ENCODE results near the gene RANBP9.

The RANBP9 gene

GRCh38 chr6:13581700-13582229 is 129.9 kb downstream of the RANBP9 start:
- Histone ChIP-seq H4K8ac (ENCODE audit: low read depth, low read length) (no peak overlapping the region), H3K18ac (ENCODE audit: low read length) (no peak overlapping the region), H3K4ac (ENCODE audit: low read length) (no peak overlapping the region), H3K27me3 (ENCODE audit: control insufficient read depth in 3 of 3, insufficient read depth in 3 of 3, low read depth in 1 of 3, low read length in 3 of 3) (no peaks in the 10 kb centered on the region), H3K36me3 (replicated peaks in 1 of 2; ENCODE audit: control insufficient read depth in 2 of 2, insufficient read depth in 2 of 2, low read length in 2 of 2) (peaks cover 6 to 27% of the 10 kb centered on the region in 2 donors), H3K14ac (ENCODE audit: low read length) (no peak overlapping the region), H2BK5ac (ENCODE audit: low read length) (no peak overlapping the region), H3K79me1 (ENCODE audit: low read depth, low read length) (no peaks in the 10 kb centered on the region), H3K4me2 (ENCODE audit: insufficient read depth, low read length, poor library complexity, severe bottlenecking) (no peak overlapping the region), H3K4me1 (ENCODE audit: control insufficient read depth in 2 of 2, insufficient read depth in 1 of 2, low read depth in 1 of 2, low read length in 2 of 2) (no peaks in the 10 kb centered on the region), H2AK5ac (ENCODE audit: low read depth, low read length) (no peak overlapping the region), H2AFZ (ENCODE audit: low read length) (no peak overlapping the region), H3K9ac (ENCODE audit: low read depth, low read length, poor library complexity) (no peak overlapping the region), H3K23ac (ENCODE audit: low read depth, low read length, poor library complexity) (no peak overlapping the region), H2BK120ac (ENCODE audit: low read depth, low read length) (no peak overlapping the region), H2BK15ac (ENCODE audit: low read length) (no peak overlapping the region), H3K27ac (replicated peaks; ENCODE audit: low read length) (no peak overlapping the region), H4K91ac (ENCODE audit: low read depth, low read length, poor library complexity) (no peak overlapping the region), H3K4me3 (ENCODE audit: low read length in 2 of 2) (no peak overlapping the region), H2BK12ac (ENCODE audit: low read length) (no peak overlapping the region), H3K9me3 (replicated peaks in 1 of 2; ENCODE audit: control insufficient read depth in 2 of 2, insufficient read depth in 1 of 2, low read depth in 1 of 2, low read length in 2 of 2) (peaks cover 0 to 3% of the 10 kb centered on the region in 2 donors)
- no peak for DNase-seq (ENCODE audit: low spot score)
- WGBS, 2 donors (ENCODE audit: extremely low coverage in 2 of 2, insufficient read length in 2 of 2, insufficient replicate concordance in 1 of 2) = no CpG with 5 or more reads among the region's 9 CpGs

- Histone ChIP-seq H3K36me3 (replicated peaks in 1 of 2; ENCODE audit: control insufficient read depth in 2 of 2, insufficient read depth in 2 of 2, low read length in 2 of 2) (peaks cover 4 to 24% of the 10 kb centered on the region in 2 donors), H2AFZ (ENCODE audit: low read length) (no peak overlapping the region), H3K4me1 (ENCODE audit: control insufficient read depth in 2 of 2, insufficient read depth in 1 of 2, low read depth in 1 of 2, low read length in 2 of 2) (no peaks in the 10 kb centered on the region), H3K27ac (replicated peaks; ENCODE audit: low read length) (no peak overlapping the region), H2BK120ac (ENCODE audit: low read depth, low read length) (no peak overlapping the region), H4K8ac (ENCODE audit: low read depth, low read length) (no peak overlapping the region), H4K91ac (ENCODE audit: low read depth, low read length, poor library complexity) (no peak overlapping the region), H2BK15ac (ENCODE audit: low read length) (no peak overlapping the region), H3K4me3 (ENCODE audit: low read length in 2 of 2) (no peak overlapping the region), H3K9me3 (replicated peaks in 1 of 2; ENCODE audit: control insufficient read depth in 2 of 2, insufficient read depth in 1 of 2, low read depth in 1 of 2, low read length in 2 of 2) (peaks cover 0 to 3% of the 10 kb centered on the region in 2 donors), H3K4ac (ENCODE audit: low read length) (no peak overlapping the region), H3K14ac (ENCODE audit: low read length) (no peak overlapping the region), H2BK12ac (ENCODE audit: low read length) (no peak overlapping the region), H3K18ac (ENCODE audit: low read length) (no peak overlapping the region), H2BK5ac (ENCODE audit: low read length) (no peak overlapping the region), H3K23ac (ENCODE audit: low read depth, low read length, poor library complexity) (no peak overlapping the region), H3K79me1 (ENCODE audit: low read depth, low read length) (no peaks in the 10 kb centered on the region), H2AK5ac (ENCODE audit: low read depth, low read length) (no peak overlapping the region), H3K4me2 (ENCODE audit: insufficient read depth, low read length, poor library complexity, severe bottlenecking) (no peak overlapping the region), H3K27me3 (ENCODE audit: control insufficient read depth in 3 of 3, insufficient read depth in 3 of 3, low read depth in 1 of 3, low read length in 3 of 3) (no peaks in the 10 kb centered on the region), H3K9ac (ENCODE audit: low read depth, low read length, poor library complexity) (no peak overlapping the region)
- WGBS, 2 donors (ENCODE audit: extremely low coverage in 2 of 2, insufficient read length in 2 of 2, insufficient replicate concordance in 1 of 2) = no CpG with 5 or more reads among the region's 1 CpG
- no peak for DNase-seq (ENCODE audit: low spot score)
Measured at GRCh38 chr6:13579911-13580310, 131.7 kb downstream of the RANBP9 start.

- Histone ChIP-seq H4K8ac (ENCODE audit: low read depth, low read length) (no peak overlapping the region), H3K27ac (replicated peaks; ENCODE audit: low read length) (no peak overlapping the region), H3K79me1 (ENCODE audit: low read depth, low read length) (no peaks in the 10 kb centered on the region), H3K4ac (ENCODE audit: low read length) (no peak overlapping the region), H3K36me3 (replicated peaks in 1 of 2; ENCODE audit: control insufficient read depth in 2 of 2, insufficient read depth in 2 of 2, low read length in 2 of 2) (peaks cover 2 to 15% of the 10 kb centered on the region in 2 donors), H3K9me3 (replicated peaks in 1 of 2; ENCODE audit: control insufficient read depth in 2 of 2, insufficient read depth in 1 of 2, low read depth in 1 of 2, low read length in 2 of 2) (peaks cover 0 to 3% of the 10 kb centered on the region in 2 donors), H2BK15ac (ENCODE audit: low read length) (no peak overlapping the region), H2BK5ac (ENCODE audit: low read length) (no peak overlapping the region), H3K4me3 (ENCODE audit: low read length in 2 of 2) (no peak overlapping the region), H2BK120ac (ENCODE audit: low read depth, low read length) (no peak overlapping the region), H3K14ac (ENCODE audit: low read length) (no peak overlapping the region), H3K23ac (ENCODE audit: low read depth, low read length, poor library complexity) (no peak overlapping the region), H3K18ac (ENCODE audit: low read length) (no peak overlapping the region), H3K4me2 (ENCODE audit: insufficient read depth, low read length, poor library complexity, severe bottlenecking) (no peak overlapping the region), H3K9ac (ENCODE audit: low read depth, low read length, poor library complexity) (no peak overlapping the region), H2BK12ac (ENCODE audit: low read length) (no peak overlapping the region), H3K4me1 (ENCODE audit: control insufficient read depth in 2 of 2, insufficient read depth in 1 of 2, low read depth in 1 of 2, low read length in 2 of 2) (peaks cover 3 to 4% of the 10 kb centered on the region in 2 donors), H2AK5ac (ENCODE audit: low read depth, low read length) (no peak overlapping the region), H4K91ac (ENCODE audit: low read depth, low read length, poor library complexity) (no peak overlapping the region), H3K27me3 (ENCODE audit: control insufficient read depth in 3 of 3, insufficient read depth in 3 of 3, low read depth in 1 of 3, low read length in 3 of 3) (no peaks in the 10 kb centered on the region), H2AFZ (ENCODE audit: low read length) (no peak overlapping the region)
- no peak for DNase-seq (ENCODE audit: low spot score)
- WGBS, 2 donors (ENCODE audit: extremely low coverage in 2 of 2, insufficient read length in 2 of 2, insufficient replicate concordance in 1 of 2) = no CpG with 5 or more reads among the region's 3 CpGs
Measured at GRCh38 chr6:13577926-13578325, 133.7 kb downstream of the RANBP9 start.

- no peak overlapping the region for H3K4ac ChIP-seq (ENCODE audit: low read length)
Measured at GRCh38 chr6:13576017-13576416, 135.6 kb downstream of the RANBP9 start.

More at GRCh38 chr6:13576017-13576416, 135.6 kb downstream of the RANBP9 start:
- no peak overlapping the region for H3K4me3 ChIP-seq (ENCODE audit: low read length in 2 of 2)
- no peak overlapping the region for H4K8ac ChIP-seq (ENCODE audit: low read depth, low read length)
- H3K4me1 ChIP-seq (ENCODE audit: control insufficient read depth in 2 of 2, insufficient read depth in 1 of 2, low read depth in 1 of 2, low read length in 2 of 2) = peaks cover 3 to 4% of the 10 kb centered on the region in 2 donors
- no peak for DNase-seq (ENCODE audit: low spot score)
- no peak overlapping the region for H2BK5ac ChIP-seq (ENCODE audit: low read length)
- no peak overlapping the region for H3K9ac ChIP-seq (ENCODE audit: low read depth, low read length, poor library complexity)
- H3K18ac ChIP-seq (ENCODE audit: low read length) = no peak overlapping the region
- H3K4me2 ChIP-seq (ENCODE audit: insufficient read depth, low read length, poor library complexity, severe bottlenecking) = no peak overlapping the region
- peaks cover 0 to 3% of the 10 kb centered on the region in 2 donors for H3K9me3 ChIP-seq (replicated peaks in 1 of 2; ENCODE audit: control insufficient read depth in 2 of 2, insufficient read depth in 1 of 2, low read depth in 1 of 2, low read length in 2 of 2)
- no peak overlapping the region for H3K23ac ChIP-seq (ENCODE audit: low read depth, low read length, poor library complexity)
- no peak overlapping the region for H2BK15ac ChIP-seq (ENCODE audit: low read length)
- no peak overlapping the region for H2AFZ ChIP-seq (ENCODE audit: low read length)
- H3K36me3 ChIP-seq (replicated peaks in 1 of 2; ENCODE audit: control insufficient read depth in 2 of 2, insufficient read depth in 2 of 2, low read length in 2 of 2) = peaks cover 0 to 8% of the 10 kb centered on the region in 2 donors
- no peaks in the 10 kb centered on the region for H3K27me3 ChIP-seq (ENCODE audit: control insufficient read depth in 3 of 3, insufficient read depth in 3 of 3, low read depth in 1 of 3, low read length in 3 of 3)
- H3K79me1 ChIP-seq (ENCODE audit: low read depth, low read length) = no peaks in the 10 kb centered on the region
- no peak overlapping the region for H4K91ac ChIP-seq (ENCODE audit: low read depth, low read length, poor library complexity)
- no peak overlapping the region for H2BK120ac ChIP-seq (ENCODE audit: low read depth, low read length)
- no peak overlapping the region for H2BK12ac ChIP-seq (ENCODE audit: low read length)
- no peak overlapping the region for H2AK5ac ChIP-seq (ENCODE audit: low read depth, low read length)
- H3K14ac ChIP-seq (ENCODE audit: low read length) = no peak overlapping the region
- WGBS, 2 donors (ENCODE audit: extremely low coverage in 2 of 2, insufficient read length in 2 of 2, insufficient replicate concordance in 1 of 2) = no CpG with 5 or more reads among the region's 3 CpGs
- no peak overlapping the region for H3K27ac ChIP-seq (replicated peaks; ENCODE audit: low read length)

All from neuronal stem cell (in vitro differentiated cells).